Brain pericyte (primary cell): ENCODE data around the gene JAKMIP2.
"Not testable (repeated sequence)": the region's sequence is repeated elsewhere in the genome, so short reads cannot be mapped to it uniquely, and the experiment has no call there.

Experiments used
- DNase-seq: peaks from one replicate; pipeline ENCODE4 v3.0.0-alpha.2; 2012; ENCODE audit warnings: low read depth, low spot score

The JAKMIP2 gene

GRCh38 chr5:147560718-147561331 is 221.7 kb downstream of the JAKMIP2 start:
- no peak for DNase-seq

GRCh38 chr5:147559749-147560148 is 222.8 kb downstream of the JAKMIP2 start:
- no peak for DNase-seq

GRCh38 chr5:147558826-147559225 is 223.7 kb downstream of the JAKMIP2 start:
- DNase-seq = no peak

GRCh38 chr5:147557876-147558745 is 224.4 kb downstream of the JAKMIP2 start:
- no peak for DNase-seq

GRCh38 chr5:147555176-147555575 is 227.4 kb downstream of the JAKMIP2 start:
- no peak for DNase-seq

GRCh38 chr5:147554261-147554817 is 228.2 kb downstream of the JAKMIP2 start:
- DNase-seq = no peak

- DNase-seq = not testable (repeated sequence)
Observed at GRCh38 chr5:147553817-147554216, 228.7 kb downstream of the JAKMIP2 start.

- DNase-seq = no peak
Observed at GRCh38 chr5:147552897-147553296, 229.6 kb downstream of the JAKMIP2 start.

- no peak for DNase-seq
Observed at GRCh38 chr5:147551677-147552076, 230.9 kb downstream of the JAKMIP2 start.

GRCh38 chr5:147547730-147548129 is 234.8 kb downstream of the JAKMIP2 start:
- DNase-seq = no peak

- DNase-seq = no peak
Observed at GRCh38 chr5:147544556-147544955, 238.0 kb downstream of the JAKMIP2 start.

- DNase-seq = no peak
Observed at GRCh38 chr5:147539053-147539452, 243.5 kb downstream of the JAKMIP2 start.

GRCh38 chr5:147538236-147538635 is 244.3 kb downstream of the JAKMIP2 start:
- DNase-seq = no peak
